SK-N-SH treated with all-trans-retinoic acid at 6 μM for 48 hours (cell line): Measurements from ENCODE around the gene CST9.

Experiments
- ATAC-seq: fragments of 200-7000 bp; cut with Tn5 transposase; 3 replicates; pipeline ENCODE4 v1.9.1; 2020; ENCODE audit warnings: mild to moderate bottlenecking, moderate library complexity
- BACH2 ChIP-seq: fragments of 250-450 bp; sonication (Bioruptor Pico); IDR thresholded peaks from 2 replicates; pipeline ENCODE4 v1.9.0; 2021; ENCODE audit warnings: mild to moderate bottlenecking, borderline replicate concordance
- CSRNP3 ChIP-seq: fragments of 250-450 bp; sonication (Bioruptor Pico); IDR thresholded peaks from 2 replicates; pipeline ENCODE4 v1.5.1; 2021; ENCODE audit warnings: mild to moderate bottlenecking, moderate library complexity
- ESRRG ChIP-seq: fragments of 250-450 bp; sonication (Bioruptor Pico); IDR thresholded peaks from 2 replicates; pipeline ENCODE4 v1.6.1; 2021; ENCODE audit warnings: mild to moderate bottlenecking
- ISL1 ChIP-seq: fragments of 250-450 bp; sonication (Bioruptor Pico); IDR thresholded peaks from 2 replicates; pipeline ENCODE4 v2.1.2; 2022; ENCODE audit warnings: mild to moderate bottlenecking, moderate library complexity
- OSR1 ChIP-seq: fragments of 250-450 bp; sonication (Bioruptor Pico); IDR thresholded peaks from 2 replicates; pipeline ENCODE4 v1.8.0; 2022; ENCODE audit warnings: moderate library complexity, mild to moderate bottlenecking, inconsistent platforms
- PATZ1 ChIP-seq: fragments of 250-450 bp; sonication (Bioruptor Pico); IDR thresholded peaks from 2 replicates; pipeline ENCODE4 v1.8.0; 2020; ENCODE audit warnings: mild to moderate bottlenecking, moderate library complexity, borderline replicate concordance
- POU6F1 ChIP-seq: fragments of 250-450 bp; sonication (Bioruptor Pico); IDR thresholded peaks from 2 replicates; pipeline ENCODE4 v1.8.0; 2021; ENCODE audit warnings: low read depth, mild to moderate bottlenecking, moderate library complexity, borderline replicate concordance
- PPARA ChIP-seq: fragments of 250-450 bp; sonication (Bioruptor Pico); IDR thresholded peaks from 2 replicates; pipeline ENCODE4 v1.5.0; 2020; ENCODE audit warnings: mild to moderate bottlenecking, borderline replicate concordance
- RARB ChIP-seq: fragments of 250-450 bp; sonication (Bioruptor Pico); IDR thresholded peaks from 2 replicates; pipeline ENCODE4 v1.8.0; 2021; ENCODE audit warnings: mild to moderate bottlenecking, moderate library complexity
- TCF4 ChIP-seq: fragments of 250-450 bp; sonication (Bioruptor Pico); IDR thresholded peaks from 2 replicates; pipeline ENCODE4 v1.8.0; 2021; ENCODE audit warnings: mild to moderate bottlenecking, moderate library complexity, borderline replicate concordance
- TOX ChIP-seq: fragments of 250-450 bp; sonication (Bioruptor Pico); IDR thresholded peaks from 2 replicates; pipeline ENCODE4 v1.8.0; 2021; ENCODE audit warnings: mild to moderate bottlenecking, moderate library complexity, borderline replicate concordance
- TSHZ2 ChIP-seq: fragments of 250-450 bp; sonication (Bioruptor Pico); IDR thresholded peaks from 2 replicates; pipeline ENCODE4 v1.5.0; 2020; ENCODE audit warnings: mild to moderate bottlenecking, moderate library complexity
- ZC3H10 ChIP-seq: fragments of 250-450 bp; sonication (Bioruptor Pico); IDR thresholded peaks from 2 replicates; pipeline ENCODE4 v1.5.1; 2021; ENCODE audit warnings: mild to moderate bottlenecking, moderate library complexity
- ZFP3 ChIP-seq: fragments of 250-450 bp; sonication (Bioruptor Pico); IDR thresholded peaks from 2 replicates; pipeline ENCODE4 v1.5.0; 2020; ENCODE audit warnings: mild to moderate bottlenecking, moderate library complexity
- ZFP30 ChIP-seq: fragments of 450-650 bp; formaldehyde crosslinking; IDR thresholded peaks from 2 replicates; pipeline ENCODE4 v1.5.0; 2022; ENCODE audit warnings: mild to moderate bottlenecking, moderate library complexity
- ZNF565 ChIP-seq: fragments of 450-650 bp; formaldehyde crosslinking; conservative IDR thresholded peaks from 2 replicates; pipeline ENCODE4 v1.5.0; 2020; ENCODE audit warnings: low read depth, mild to moderate bottlenecking, moderate library complexity
- ZNF70 ChIP-seq: fragments of 450-650 bp; formaldehyde crosslinking; IDR thresholded peaks from 2 replicates; pipeline ENCODE4 v1.5.0; 2020; ENCODE audit warnings: mild to moderate bottlenecking, moderate library complexity
- ZNF8 ChIP-seq: fragments of 450-650 bp; formaldehyde crosslinking; IDR thresholded peaks from 2 replicates; pipeline ENCODE4 v1.5.0; 2020; ENCODE audit warnings: mild to moderate bottlenecking, moderate library complexity

Gene CST9

GRCh38 chr20:23586735-23587525 is 18.8 kb downstream of the CST9 start (continued):
- TF ChIP-seq TSHZ2 (CRISPR knock-in tag): no peak
- TF ChIP-seq RARB: no peak
- TF ChIP-seq TOX (CRISPR knock-in tag): no peak
- TF ChIP-seq BACH2 (CRISPR knock-in tag): no peak
- no peak for TF ChIP-seq PPARA

GRCh38 chr20:23585808-23586734 is 19.6 kb downstream of the CST9 start:
- no peak for TF ChIP-seq TSHZ2 (CRISPR knock-in tag)
- TF ChIP-seq ESRRG (CRISPR knock-in tag): no peak
- no peak for TF ChIP-seq ZC3H10
- TF ChIP-seq OSR1: no peak
- TF ChIP-seq ZNF565 (CRISPR knock-in tag): no peak
- no peak for TF ChIP-seq ISL1 (CRISPR knock-in tag)
- TF ChIP-seq ZNF70 (CRISPR knock-in tag): no peak
- TF ChIP-seq POU6F1 (CRISPR knock-in tag): no peak
- TF ChIP-seq ZNF8 (CRISPR knock-in tag): no peak
- no peak for TF ChIP-seq BACH2 (CRISPR knock-in tag)
- TF ChIP-seq ZFP30 (CRISPR knock-in tag): no peak
- no peak for TF ChIP-seq ZFP3 (CRISPR knock-in tag)
- no peak for ATAC-seq

- ATAC-seq: no peak
- TF ChIP-seq POU6F1 (CRISPR knock-in tag): no peak
- TF ChIP-seq ZNF565 (CRISPR knock-in tag): no peak
- no peak for TF ChIP-seq TSHZ2 (CRISPR knock-in tag)
- no peak for TF ChIP-seq TOX (CRISPR knock-in tag)
- TF ChIP-seq BACH2 (CRISPR knock-in tag): no peak
- TF ChIP-seq ISL1 (CRISPR knock-in tag): no peak
- no peak for TF ChIP-seq RARB
- TF ChIP-seq PATZ1 (CRISPR knock-in tag): no peak
- TF ChIP-seq ZC3H10: no peak
- TF ChIP-seq TCF4: no peak
- no peak for TF ChIP-seq CSRNP3 (CRISPR knock-in tag)
- no peak for TF ChIP-seq PPARA
- no peak for TF ChIP-seq ZFP3 (CRISPR knock-in tag)
Measured at GRCh38 chr20:23585449-23585807, 20.3 kb downstream of the CST9 start.
